HTR-8/SVneo (cell line): Measurements from ENCODE around the gene ABCC6.
"Not testable (repeated sequence)": the region's sequence is repeated elsewhere in the genome, so short reads cannot be mapped to it uniquely, and the experiment has no call there.

Source experiments
- DNase-seq: peaks from one replicate; pipeline ENCODE4 v3.0.0; 2011; ENCODE audit warnings: low spot score, mixed read lengths; ENCODE audit not compliant: insufficient read length
- FAIRE-seq: peaks from 2 replicates; lab custom pipeline; 2011; peaks lifted over from hg19 to GRCh38; lab: Jason Lieb, UNC

ABCC6 gene

DNA sequence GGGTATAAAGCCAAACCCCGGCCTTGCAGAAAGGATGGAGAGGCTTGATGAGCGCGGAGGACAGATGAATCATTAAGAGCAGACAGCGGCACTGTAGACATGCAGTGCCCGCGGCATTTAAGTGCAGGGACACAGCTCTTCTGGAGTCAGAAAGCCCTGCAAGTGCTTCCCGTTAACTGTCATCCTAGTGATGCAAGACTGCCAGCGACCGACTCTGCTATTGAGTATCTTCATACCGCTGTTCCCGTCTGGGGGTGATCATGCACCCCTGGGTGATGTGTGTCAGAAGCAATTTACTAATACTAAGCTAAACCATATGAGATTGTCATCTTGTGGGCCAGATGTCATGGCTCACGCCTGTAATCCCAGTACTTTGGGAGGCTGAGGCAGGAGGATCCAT lies 101.0 kb downstream of the ABCC6 start:
- FAIRE-seq, result no peak
- DNase-seq, result no peak

DNA sequence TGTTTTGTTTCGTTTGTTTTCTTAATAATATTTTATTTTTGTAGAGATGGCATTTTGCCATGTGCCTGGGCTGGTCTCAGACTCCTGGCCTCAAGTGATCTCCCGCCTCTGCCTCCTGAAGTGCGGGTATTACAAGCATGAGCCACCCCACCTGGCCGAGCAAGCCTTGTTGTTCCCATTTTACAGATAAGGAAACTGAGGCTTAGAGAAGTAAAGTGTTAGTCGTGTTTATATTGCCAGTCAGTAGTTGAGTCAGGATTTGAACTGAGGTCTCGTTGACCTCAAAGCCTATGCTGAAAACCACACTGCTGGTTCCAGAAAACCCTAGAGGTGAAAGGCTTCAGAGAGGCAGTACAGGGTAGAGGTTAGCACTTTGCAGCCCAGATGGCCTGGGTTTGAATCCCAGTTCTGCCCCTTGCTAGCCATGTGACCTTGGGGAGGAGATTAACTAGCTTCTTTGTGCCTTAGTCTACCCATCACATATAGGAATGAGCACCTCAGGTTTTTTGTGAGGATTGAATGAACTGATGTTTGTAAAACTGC lies 102.0 kb downstream of the ABCC6 start:
- FAIRE-seq (no peak), DNase-seq (no peak)

DNA sequence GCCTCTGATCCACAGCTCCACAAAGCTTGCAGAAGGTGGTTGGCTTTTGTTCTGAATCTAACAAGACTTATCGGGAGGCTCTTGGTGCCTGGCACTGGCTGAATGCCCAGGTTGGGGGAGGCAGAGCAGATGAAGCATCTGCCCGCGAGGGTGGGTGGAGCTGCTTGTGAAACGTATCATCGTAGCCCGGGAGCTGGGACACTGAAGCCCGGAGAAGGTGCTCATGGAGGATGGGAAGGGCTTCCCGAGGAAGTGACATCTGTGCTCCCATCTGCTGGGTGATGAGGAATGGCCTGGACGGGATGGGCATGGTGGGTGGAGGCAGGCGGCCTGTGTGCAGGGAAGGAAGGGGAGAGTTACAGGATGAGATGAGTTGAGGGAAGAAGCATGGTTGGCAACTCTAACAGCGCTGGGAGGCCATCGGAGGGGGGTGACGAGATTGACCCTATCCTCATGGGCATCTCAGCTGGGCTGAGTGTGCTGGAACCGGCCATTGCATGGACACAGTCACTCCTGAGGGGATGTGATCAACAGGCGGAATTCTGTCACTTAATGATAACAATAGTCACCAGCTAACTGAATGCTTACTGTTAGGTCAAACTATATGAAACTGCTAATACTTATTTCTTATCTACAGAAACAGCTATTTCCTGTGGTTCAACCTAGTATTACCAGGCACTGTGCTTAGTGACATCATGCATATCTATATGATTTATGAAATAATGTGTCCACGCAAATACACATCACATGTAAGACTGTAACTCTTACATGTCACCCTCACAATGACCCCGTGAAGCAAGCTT lies 102.7 kb downstream of the ABCC6 start:
- no peak for FAIRE-seq
- no peak for DNase-seq

DNA sequence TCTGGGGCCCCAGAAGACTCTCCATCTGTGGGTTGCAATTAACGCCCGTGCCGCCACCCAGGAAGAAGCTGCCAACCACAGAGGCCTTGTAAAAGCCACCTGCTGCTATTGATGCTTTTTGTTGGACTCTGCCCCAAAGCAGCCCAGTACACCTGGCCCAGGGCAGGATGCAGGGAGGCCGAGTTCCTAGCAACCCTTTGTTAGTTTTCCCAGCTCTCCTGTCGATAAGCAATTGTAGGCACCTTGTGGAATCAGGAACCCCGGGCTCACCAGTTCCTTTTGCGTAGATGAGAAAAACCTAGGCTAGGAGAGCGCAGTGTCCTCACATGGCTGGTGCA lies 103.3 kb downstream of the ABCC6 start:
- DNase-seq (no peak), FAIRE-seq (no peak)

DNA sequence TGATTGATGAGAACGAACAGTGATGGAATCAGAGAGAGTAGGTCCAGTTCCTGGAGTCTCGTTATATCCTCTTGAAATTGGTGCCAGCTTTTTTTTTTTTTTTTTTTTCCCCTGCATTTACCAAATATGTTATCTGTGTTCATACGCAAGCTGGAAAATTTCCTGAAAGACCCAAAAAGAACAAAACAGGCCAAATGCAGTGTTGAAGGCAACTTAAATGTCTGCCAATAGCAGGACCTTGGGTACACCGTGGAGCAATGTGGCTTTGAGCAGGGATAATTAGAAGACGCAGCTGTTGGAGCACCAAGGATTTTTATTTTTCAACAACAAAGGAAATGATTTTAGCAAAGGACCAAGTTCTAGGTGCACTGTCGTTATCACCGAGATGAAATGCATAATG lies 105.0 kb downstream of the ABCC6 start:
- no peak for FAIRE-seq
- no peak for DNase-seq

GRCh38 chr16:16116841-16117240 lies 106.5 kb downstream of the ABCC6 start:
- FAIRE-seq, result no peak
- DNase-seq, result no peak

- no peak for FAIRE-seq
Observed at GRCh38 chr16:16113076-16113475, 110.2 kb downstream of the ABCC6 start.

GRCh38 chr16:16112450-16113053 lies 110.7 kb downstream of the ABCC6 start:
- FAIRE-seq, result no peak

More at GRCh38 chr16:16113076-16113475, 110.2 kb downstream of the ABCC6 start:
- no peak for DNase-seq

GRCh38 chr16:16111639-16112038 lies 111.7 kb downstream of the ABCC6 start:
- FAIRE-seq (no peak), DNase-seq (no peak)

More at GRCh38 chr16:16112450-16113053, 110.7 kb downstream of the ABCC6 start:
- no peak for DNase-seq

DNA sequence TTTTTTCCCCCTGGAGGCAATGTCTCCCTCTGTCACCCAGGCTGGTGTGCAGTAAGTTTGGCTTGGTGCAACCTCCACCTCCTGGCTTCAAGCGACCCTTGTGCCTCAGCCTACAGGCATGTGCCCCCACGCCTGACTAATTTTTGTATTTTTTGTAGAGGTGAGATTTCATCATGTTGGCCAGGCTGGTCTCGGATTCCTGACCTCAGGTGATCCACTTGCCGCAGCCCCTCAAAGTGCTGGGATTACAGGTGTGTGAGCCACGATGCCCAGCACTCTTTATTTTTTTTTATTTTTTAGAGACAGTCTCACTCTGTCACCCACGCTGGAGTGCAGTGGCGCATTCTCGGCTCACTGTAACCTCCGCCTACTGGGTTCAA lies 113.2 kb downstream of the ABCC6 start:
- no peak for DNase-seq
- FAIRE-seq, result no peak

GRCh38 chr16:16109453-16110110 lies 113.7 kb downstream of the ABCC6 start:
- DNase-seq, result no peak
- FAIRE-seq, result no peak

GRCh38 chr16:16108759-16109158 lies 114.5 kb downstream of the ABCC6 start:
- no peak for FAIRE-seq
- no peak for DNase-seq

GRCh38 chr16:16107839-16108238 lies 115.5 kb downstream of the ABCC6 start:
- DNase-seq (no peak), FAIRE-seq (no peak)

DNA sequence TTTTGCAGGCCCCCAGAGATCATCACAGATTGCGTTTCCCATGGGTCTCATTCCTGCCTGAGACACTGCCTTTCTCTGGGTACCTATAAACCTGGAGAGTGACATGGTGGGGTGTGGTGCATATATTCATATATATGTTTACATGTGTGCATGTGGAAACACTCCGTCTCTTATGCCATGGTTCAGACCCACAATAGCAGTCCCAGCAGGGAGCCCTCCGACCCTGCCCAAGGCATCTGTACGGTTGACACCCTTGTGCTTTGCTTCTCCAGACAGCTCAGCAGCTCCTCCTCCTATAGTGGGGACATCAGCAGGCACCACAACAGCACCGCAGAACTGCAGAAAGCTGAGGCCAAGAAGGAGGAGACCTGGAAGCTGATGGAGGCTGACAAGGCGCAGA lies 116.8 kb downstream of the ABCC6 start:
- no peak for DNase-seq
- no peak for FAIRE-seq

DNA sequence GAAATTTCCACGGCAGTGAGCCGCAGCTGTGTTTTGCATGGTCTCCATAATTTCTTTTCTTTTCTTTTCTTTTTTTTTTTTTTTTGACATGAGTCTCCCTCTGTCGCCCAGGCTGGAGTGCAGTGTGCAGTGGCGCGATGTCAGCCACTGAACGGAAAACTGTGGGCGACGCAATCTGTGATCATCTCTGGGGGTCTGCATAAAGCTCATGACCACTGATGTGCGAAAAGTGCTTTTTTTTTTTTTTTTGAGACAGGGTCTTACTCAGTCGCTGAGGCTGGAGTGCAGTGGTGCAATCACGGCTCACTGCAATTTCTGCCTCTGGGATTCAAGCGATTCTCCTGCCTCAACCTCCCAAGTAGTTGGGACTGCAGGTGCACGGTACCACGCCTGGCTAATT lies 117.6 kb downstream of the ABCC6 start:
- FAIRE-seq, result no peak
- no peak for DNase-seq

GRCh38 chr16:16104804-16105141 lies 118.5 kb downstream of the ABCC6 start:
- not testable (repeated sequence) for FAIRE-seq, DNase-seq

GRCh38 chr16:16104132-16104803 lies 119.0 kb downstream of the ABCC6 start:
- not testable (repeated sequence) for FAIRE-seq, DNase-seq

DNA sequence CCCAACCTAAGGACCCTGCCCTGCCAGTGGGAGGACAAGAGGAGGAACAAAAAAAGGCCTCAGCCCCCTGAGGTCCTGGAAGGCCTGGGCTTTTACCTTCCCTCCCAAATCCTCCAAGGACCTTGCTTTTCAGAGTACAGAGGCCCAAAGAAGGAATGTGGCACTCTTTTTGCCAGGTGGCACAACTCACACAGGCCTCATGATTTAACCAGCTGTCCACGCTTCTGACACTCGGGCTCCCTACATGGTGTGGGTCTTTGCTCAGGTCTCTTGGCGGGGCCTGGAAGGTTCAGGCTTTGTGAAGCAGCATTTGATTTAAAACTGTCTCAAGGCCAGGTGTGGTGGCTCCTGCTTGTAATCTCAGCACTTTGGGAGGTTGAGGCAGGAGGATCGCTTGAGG lies 120.6 kb downstream of the ABCC6 start:
- FAIRE-seq, result no peak
- DNase-seq, result no peak

GRCh38 chr16:16101585-16101984 lies 121.7 kb downstream of the ABCC6 start:
- FAIRE-seq, result no peak

GRCh38 chr16:16100631-16101030 lies 122.7 kb downstream of the ABCC6 start:
- FAIRE-seq (no peak), DNase-seq (no peak)

More at GRCh38 chr16:16101585-16101984, 121.7 kb downstream of the ABCC6 start:
- DNase-seq, result no peak

- no peak for FAIRE-seq
- DNase-seq, result no peak
Observed at GRCh38 chr16:16099320-16099719, 124.0 kb downstream of the ABCC6 start.
